Activated T-helper 9 cell treated with anti-CD3 and anti-CD28 coated beads, Interleukin-2, amount 50 U/mL, for 16 hours (primary cell): ENCODE results near the gene GALK1.

Experiments used
- DNase-seq: peaks from one replicate; pipeline ENCODE4 v3.0.0-alpha.2; 2020; ENCODE audit warnings: low read depth

Gene GALK1

DNA sequence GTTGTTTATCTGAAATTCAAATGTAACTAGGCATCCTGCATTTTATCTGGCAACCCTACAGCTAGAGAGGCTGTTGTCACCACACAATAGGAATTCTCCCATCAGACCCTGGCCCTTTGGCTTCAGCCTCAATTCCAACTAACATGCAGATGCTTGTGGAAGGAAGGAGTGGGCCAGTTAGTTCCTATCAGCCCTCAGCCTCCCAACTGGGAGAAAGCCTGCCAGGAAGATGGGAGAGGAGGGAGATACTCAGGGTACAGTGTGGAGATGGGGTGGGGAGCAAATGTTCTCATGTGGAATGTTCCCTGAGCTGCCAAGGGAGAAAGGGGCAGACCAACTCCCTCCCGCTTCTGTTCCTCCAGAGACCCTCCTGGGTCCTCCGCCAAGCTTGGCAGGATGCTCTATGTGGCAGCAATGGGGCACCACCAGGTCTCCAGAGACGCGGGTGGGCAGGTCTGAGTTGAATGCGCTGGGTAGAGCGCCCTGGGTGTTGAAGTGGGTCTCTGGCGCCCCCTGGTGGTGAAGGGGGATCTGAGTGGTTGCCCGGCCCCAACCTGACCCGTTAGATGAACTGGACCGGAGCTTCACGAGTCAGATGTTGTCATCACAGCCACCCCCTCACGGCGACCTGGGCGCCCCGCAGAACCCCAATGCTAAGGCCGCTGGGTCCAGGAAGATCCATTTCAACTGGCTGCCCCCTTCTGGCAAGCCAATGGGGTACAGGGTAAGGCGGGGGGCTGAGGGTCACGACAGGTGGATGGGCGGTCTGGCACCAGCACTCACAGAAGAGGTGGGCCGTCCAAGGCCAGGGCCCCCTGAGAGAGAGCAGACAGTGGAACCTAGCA, 15.2 kb downstream of the GALK1 start:
- peak; percentile 86 for DNase-seq

GRCh38 chr17:75748706-75749105, 16.3 kb downstream of the GALK1 start:
- no peak for DNase-seq

GRCh38 chr17:75743625-75744206, 21.3 kb downstream of the GALK1 start:
- no peak for DNase-seq

DNA sequence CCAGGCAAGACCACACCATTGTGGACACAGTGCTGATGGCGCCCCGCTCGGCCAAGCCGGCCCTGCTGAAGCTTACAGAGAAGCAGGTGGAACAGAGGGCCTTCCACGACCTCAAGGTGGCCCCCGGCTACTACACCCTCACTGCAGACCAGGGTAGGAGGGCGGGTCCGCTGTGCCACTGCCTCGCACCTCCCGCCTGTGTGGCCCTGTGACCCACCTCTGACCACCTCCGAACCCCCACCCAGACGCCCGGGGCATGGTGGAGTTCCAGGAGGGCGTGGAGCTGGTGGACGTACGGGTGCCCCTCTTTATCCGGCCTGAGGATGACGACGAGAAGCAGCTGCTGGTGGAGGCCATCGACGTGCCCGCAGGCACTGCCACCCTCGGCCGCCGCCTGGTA, 22.7 kb downstream of the GALK1 start:
- no peak for DNase-seq

- DNase-seq = no peak
Observed at GRCh38 chr17:75740631-75741077, 24.3 kb downstream of the GALK1 start.

- no peak for DNase-seq
Observed at GRCh38 chr17:75740215-75740614, 24.8 kb downstream of the GALK1 start.

- no peak for DNase-seq
Observed at GRCh38 chr17:75739801-75740200, 25.2 kb downstream of the GALK1 start.

DNA sequence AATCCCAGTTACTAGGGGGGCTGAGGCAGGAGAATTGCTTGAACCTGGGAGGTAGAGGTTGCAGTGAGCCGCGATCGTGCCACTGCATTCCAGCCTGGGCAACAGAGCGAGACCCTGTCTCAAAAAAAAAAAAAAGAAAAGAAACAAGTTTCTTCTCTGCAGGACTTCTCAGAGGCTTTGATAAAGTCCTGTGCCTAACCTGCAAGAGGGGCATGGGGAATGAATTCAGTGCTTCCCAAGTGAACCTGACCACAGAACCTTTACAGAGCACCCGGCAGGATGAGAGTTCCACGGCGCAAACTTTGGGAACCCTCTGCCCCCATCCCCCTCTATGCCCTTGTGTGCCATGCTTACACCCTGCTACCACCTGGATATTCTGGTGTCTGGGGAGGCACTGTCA, 25.8 kb downstream of the GALK1 start:
- no peak for DNase-seq

- no peak for DNase-seq
Observed at GRCh38 chr17:75738218-75738802, 26.7 kb downstream of the GALK1 start.

DNA sequence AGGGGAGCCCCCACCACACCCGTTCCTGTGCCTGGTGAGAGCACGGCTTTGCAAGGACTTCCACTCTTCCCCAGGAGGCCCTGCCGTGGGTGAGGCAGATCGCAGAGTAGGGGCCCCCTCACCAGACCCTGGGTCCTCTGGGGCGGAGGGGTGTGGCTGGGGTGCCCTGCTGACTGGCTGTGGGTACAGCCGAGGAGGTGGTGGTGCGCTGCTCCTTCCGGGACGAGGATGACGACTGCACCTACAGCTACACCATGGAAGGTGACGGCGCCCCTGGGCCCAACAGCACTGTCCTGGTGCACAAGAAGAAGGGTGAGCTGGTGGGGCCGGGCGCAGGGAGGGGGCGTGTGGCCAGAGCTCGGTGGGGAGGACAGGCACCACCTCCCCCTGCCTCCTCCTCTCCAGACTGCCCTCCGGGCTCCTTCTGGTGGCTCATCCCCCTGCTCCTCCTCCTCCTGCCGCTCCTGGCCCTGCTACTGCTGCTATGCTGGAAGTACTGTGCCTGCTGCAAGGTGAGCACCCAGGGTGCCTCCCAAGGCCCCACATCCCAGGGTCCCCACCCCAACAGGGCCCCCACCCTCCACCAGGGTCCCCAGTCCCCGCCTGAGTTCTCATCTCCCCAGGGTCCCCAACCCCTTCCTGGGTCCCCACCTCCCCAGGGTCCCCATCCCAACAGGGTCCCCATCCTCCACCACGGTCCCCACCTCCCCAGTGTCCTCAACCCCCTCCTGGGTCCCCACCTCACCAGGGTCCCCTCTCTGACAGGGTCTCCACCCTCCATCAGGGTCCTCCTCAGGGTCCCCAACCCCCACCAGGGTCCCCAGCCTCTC, 27.6 kb downstream of the GALK1 start:
- no peak for DNase-seq

DNA sequence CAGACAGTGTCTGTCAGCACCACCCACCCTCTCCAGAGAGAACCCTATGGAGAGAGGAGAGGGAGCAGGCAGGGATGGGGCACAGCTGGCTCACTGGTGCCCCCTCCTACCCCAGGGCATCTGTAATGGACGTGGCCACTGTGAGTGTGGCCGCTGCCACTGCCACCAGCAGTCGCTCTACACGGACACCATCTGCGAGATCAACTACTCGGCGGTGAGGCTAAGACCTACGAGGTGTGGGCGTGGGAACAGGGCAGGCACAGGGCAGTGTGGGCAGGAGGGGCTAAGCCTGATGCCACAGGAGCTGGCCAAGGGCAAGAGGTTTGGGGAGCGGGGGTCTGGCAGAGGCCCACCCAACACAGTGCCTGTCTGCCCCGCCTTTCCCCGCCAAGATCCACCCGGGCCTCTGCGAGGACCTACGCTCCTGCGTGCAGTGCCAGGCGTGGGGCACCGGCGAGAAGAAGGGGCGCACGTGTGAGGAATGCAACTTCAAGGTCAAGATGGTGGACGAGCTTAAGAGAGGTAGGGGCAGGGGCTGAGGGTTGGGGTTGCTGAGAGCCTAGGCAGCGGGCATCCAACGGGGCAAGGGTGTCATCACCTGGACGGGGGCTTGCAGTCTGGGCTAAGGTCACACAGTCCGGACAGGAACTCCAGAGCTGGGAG, 28.7 kb downstream of the GALK1 start:
- DNase-seq = no peak

GRCh38 chr17:75734674-75735294, 30.2 kb downstream of the GALK1 start:
- DNase-seq = no peak

- no peak for DNase-seq
Observed at GRCh38 chr17:75733471-75733870, 31.5 kb downstream of the GALK1 start.

DNA sequence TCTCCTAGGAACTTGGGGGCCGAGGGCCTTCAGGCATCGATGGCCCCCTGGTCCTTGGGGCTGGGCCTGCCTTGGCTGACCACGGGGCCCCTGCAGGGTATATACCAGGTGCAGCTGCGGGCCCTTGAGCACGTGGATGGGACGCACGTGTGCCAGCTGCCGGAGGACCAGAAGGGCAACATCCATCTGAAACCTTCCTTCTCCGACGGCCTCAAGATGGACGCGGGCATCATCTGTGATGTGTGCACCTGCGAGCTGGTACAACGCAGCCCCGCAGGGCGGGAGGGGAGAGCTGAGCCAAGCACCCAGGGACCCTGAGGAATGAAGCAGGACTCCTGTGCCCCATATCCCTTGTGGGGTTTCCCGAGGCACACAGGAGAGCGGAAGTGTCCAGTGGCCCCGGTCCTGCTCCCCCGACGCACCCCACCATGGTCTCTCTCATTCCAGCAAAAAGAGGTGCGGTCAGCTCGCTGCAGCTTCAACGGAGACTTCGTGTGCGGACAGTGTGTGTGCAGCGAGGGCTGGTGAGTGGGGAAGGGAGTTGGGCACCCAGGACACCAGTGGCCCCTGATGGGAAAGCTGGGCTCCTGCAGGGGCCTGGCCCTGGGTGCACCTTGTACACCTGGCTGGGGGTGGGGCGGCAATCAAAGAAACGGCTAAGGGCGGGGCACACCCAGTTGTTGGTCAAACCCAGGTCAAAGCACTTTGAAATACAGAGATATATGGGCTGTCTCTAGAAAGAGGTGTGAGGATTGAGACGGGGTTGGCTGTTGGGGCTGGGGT, 33.1 kb downstream of the GALK1 start:
- no peak for DNase-seq

DNA sequence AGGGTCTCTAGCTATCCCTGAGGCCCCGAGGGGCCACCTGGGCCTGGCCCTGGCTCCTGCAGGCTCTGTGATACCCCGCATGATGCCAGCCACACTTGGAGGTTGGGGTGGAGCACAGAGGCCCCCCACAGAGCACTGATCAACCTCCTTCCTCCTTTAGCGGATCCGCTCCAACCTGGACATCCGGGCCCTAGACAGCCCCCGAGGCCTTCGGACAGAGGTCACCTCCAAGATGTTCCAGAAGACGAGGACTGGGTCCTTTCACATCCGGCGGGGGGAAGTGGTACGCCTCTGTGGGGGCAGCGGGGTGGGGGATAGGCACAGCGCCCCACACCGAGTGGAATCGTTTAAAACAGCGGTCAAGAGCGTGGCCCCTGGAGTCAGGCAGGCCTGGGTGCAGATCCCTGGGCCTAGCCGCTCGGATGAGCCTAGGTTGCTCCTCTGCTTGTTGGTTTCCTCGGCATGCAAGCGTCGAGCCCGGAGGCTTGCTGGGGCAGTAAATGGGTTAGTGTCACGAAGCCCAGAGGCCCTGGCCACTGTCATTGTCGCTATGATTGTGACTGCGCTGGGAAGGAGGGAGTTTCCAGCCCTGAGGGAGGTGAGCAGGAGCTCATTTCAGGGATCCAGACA, 33.8 kb downstream of the GALK1 start:
- DNase-seq = no peak

- no peak for DNase-seq
Observed at GRCh38 chr17:75730065-75730464, 34.9 kb downstream of the GALK1 start.

- DNase-seq = no peak
Observed at GRCh38 chr17:75729351-75729750, 35.6 kb downstream of the GALK1 start.

DNA sequence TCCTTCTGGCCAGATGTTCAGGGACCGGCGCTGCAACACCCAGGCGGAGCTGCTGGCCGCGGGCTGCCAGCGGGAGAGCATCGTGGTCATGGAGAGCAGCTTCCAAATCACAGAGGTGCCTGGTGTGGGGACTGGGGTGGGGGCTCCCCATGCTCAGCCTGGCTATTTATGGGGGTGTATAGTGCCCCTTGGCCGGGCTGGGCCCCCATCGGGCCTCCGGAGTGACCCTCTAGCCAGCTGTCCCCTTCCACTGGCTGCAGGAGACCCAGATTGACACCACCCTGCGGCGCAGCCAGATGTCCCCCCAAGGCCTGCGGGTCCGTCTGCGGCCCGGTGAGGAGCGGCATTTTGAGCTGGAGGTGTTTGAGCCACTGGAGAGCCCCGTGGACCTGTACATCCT, 37.6 kb downstream of the GALK1 start:
- no peak for DNase-seq

- DNase-seq = no peak
Observed at GRCh38 chr17:75725504-75725903, 39.5 kb downstream of the GALK1 start.
